Measurements from ENCODE around the gene KIZ.

GRCh38 chr20:21162631-21163030 is 36.7 kb downstream of the KIZ start:
- TF ChIP-seq CTCF (IDR thresholded peaks at IDR 0.05) (no peak), POLR2AphosphoS5 (IDR thresholded peaks at IDR 0.05; ENCODE audit: insufficient read depth in 1 of 2, low read depth in 1 of 2) (peak in 1 of 2 donors; percentile 37)
